ENCODE data around the gene BGLAP. TPM values are rescaled to one million over a fixed set of nuclear protein-coding genes. Genes with fewer than 3 reads are reported as not detected.

The BGLAP gene
- total RNA-seq, 1 donor from 2014 or later = 0.66 TPM

DNA sequence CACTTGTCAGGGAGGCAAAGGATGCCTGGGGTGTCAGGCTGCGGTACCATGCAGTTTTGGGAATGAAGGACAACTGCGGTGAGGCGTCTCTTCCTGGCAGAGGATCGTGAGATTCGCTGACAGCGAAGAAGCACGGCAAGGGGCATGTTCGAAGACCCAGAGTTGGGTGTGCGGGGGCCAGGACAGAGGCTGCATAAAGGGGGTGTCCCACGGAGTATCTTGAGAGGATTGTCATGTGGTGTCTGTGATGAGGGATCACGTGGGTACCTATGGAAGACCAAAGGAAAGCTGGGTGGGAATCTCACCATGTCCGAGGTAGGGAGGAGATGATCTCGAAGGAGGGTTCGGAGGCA, 47.7 kb upstream of the BGLAP start:
- peak overlapping the region; percentile 71 for H3K27ac ChIP-seq (ENCODE audit: low read depth, low read length)
- peaks cover 10% of the 10 kb centered on the region for H3K4me1 Mint-ChIP-seq (ENCODE audit: low read depth, unreplicated experiment)
- H3K4me3 Mint-ChIP-seq (ENCODE audit: unreplicated experiment) = peak overlapping the region; percentile 98
- H3K4me2 ChIP-seq (ENCODE audit: low read length) = peak overlapping the region; percentile 94
- peak overlapping the region; percentile 95 for H3K4me3 ChIP-seq (ENCODE audit: insufficient read depth, low read depth, low read length)
- peaks cover 10% of the 10 kb centered on the region for H3K4me1 ChIP-seq (ENCODE audit: insufficient read depth, low read length)
- H4K20me1 ChIP-seq (ENCODE audit: insufficient read depth, low read length) = peaks cover 48% of the 10 kb centered on the region
- H3K36me3 Mint-ChIP-seq (ENCODE audit: low read depth, unreplicated experiment) = peaks cover 15% of the 10 kb centered on the region
- peak overlapping the region; percentile 80 for H2AFZ ChIP-seq (ENCODE audit: low read depth, low read length)
- no peaks in the 10 kb centered on the region for H3K36me3 ChIP-seq (ENCODE audit: insufficient read depth, low read length)
- no peaks in the 10 kb centered on the region for H3K27me3 ChIP-seq (ENCODE audit: insufficient read depth, low read length)
- peak overlapping the region; percentile 95 for H3K27ac Mint-ChIP-seq (ENCODE audit: unreplicated experiment)
- peak overlapping the region; percentile 91 for H3K9ac ChIP-seq (ENCODE audit: low read length)
- TF ChIP-seq CTCF (IDR thresholded peaks at IDR 0.05; ENCODE audit: insufficient read depth, low read depth, low read length) (no peak), EZH2 (IDR thresholded peaks at IDR 0.05; ENCODE audit: insufficient read depth, low read length) (no peak)
- no peaks in the 10 kb centered on the region for H3K9me3 Mint-ChIP-seq (ENCODE audit: unreplicated experiment)
- FAIRE-seq = no peak
- peaks cover 51% of the 10 kb centered on the region for H3K79me2 ChIP-seq (ENCODE audit: insufficient read depth, low read length)
- no peaks in the 10 kb centered on the region for H3K9me3 ChIP-seq (ENCODE audit: insufficient read depth, low read depth, low read length)
- no peaks in the 10 kb centered on the region for H3K27me3 Mint-ChIP-seq (ENCODE audit: low read depth, unreplicated experiment)
- no peak for DNase-seq (ENCODE audit: low read depth)

GRCh38 chr1:156195853-156196252, 46.1 kb upstream of the BGLAP start:
- H3K9me3 ChIP-seq (ENCODE audit: insufficient read depth, low read depth, low read length) = no peaks in the 10 kb centered on the region
- Mint-ChIP-seq H3K4me3 (ENCODE audit: unreplicated experiment) (peak overlapping the region; percentile 98), H3K27ac (ENCODE audit: unreplicated experiment) (no peak overlapping the region), H3K36me3 (ENCODE audit: low read depth, unreplicated experiment) (peaks cover 22% of the 10 kb centered on the region), H3K4me1 (ENCODE audit: low read depth, unreplicated experiment) (peaks cover 10% of the 10 kb centered on the region), H3K27me3 (ENCODE audit: low read depth, unreplicated experiment) (no peaks in the 10 kb centered on the region), H3K9me3 (ENCODE audit: unreplicated experiment) (no peaks in the 10 kb centered on the region)
- H3K36me3 ChIP-seq (ENCODE audit: insufficient read depth, low read length) = peaks cover 9% of the 10 kb centered on the region
- H4K20me1 ChIP-seq (ENCODE audit: insufficient read depth, low read length) = peaks cover 63% of the 10 kb centered on the region
- no peak overlapping the region for H3K27ac ChIP-seq (ENCODE audit: low read depth, low read length)
- FAIRE-seq (no peak), DNase-seq (ENCODE audit: low read depth) (no peak)
- no peak overlapping the region for H3K4me2 ChIP-seq (ENCODE audit: low read length)
- peaks cover 10% of the 10 kb centered on the region for H3K4me1 ChIP-seq (ENCODE audit: insufficient read depth, low read length)
- H3K9ac ChIP-seq (ENCODE audit: low read length) = no peak overlapping the region
- H2AFZ ChIP-seq (ENCODE audit: low read depth, low read length) = no peak overlapping the region
- TF ChIP-seq EZH2 (IDR thresholded peaks at IDR 0.05; ENCODE audit: insufficient read depth, low read length) = no peak
- TF ChIP-seq CTCF (IDR thresholded peaks at IDR 0.05; ENCODE audit: insufficient read depth, low read depth, low read length) = no peak
- H3K4me3 ChIP-seq (ENCODE audit: insufficient read depth, low read depth, low read length) = no peak overlapping the region
- H3K79me2 ChIP-seq (ENCODE audit: insufficient read depth, low read length) = peaks cover 62% of the 10 kb centered on the region
- H3K27me3 ChIP-seq (ENCODE audit: insufficient read depth, low read length) = no peaks in the 10 kb centered on the region

GRCh38 chr1:156196445-156196844, 45.5 kb upstream of the BGLAP start:
- H3K4me1 Mint-ChIP-seq (ENCODE audit: low read depth, unreplicated experiment) = peaks cover 10% of the 10 kb centered on the region
- H2AFZ ChIP-seq (ENCODE audit: low read depth, low read length) = no peak overlapping the region
- no peak overlapping the region for H3K4me2 ChIP-seq (ENCODE audit: low read length)
- peaks cover 62% of the 10 kb centered on the region for H3K79me2 ChIP-seq (ENCODE audit: insufficient read depth, low read length)
- H3K27ac Mint-ChIP-seq (ENCODE audit: unreplicated experiment) = no peak overlapping the region
- FAIRE-seq = no peak
- no peak overlapping the region for H3K4me3 ChIP-seq (ENCODE audit: insufficient read depth, low read depth, low read length)
- no peaks in the 10 kb centered on the region for H3K9me3 Mint-ChIP-seq (ENCODE audit: unreplicated experiment)
- no peak overlapping the region for H3K9ac ChIP-seq (ENCODE audit: low read length)
- H3K4me3 Mint-ChIP-seq (ENCODE audit: unreplicated experiment) = no peak overlapping the region
- no peak for DNase-seq (ENCODE audit: low read depth)
- peaks cover 13% of the 10 kb centered on the region for H3K36me3 ChIP-seq (ENCODE audit: insufficient read depth, low read length)
- H3K27me3 ChIP-seq (ENCODE audit: insufficient read depth, low read length) = no peaks in the 10 kb centered on the region
- no peaks in the 10 kb centered on the region for H3K27me3 Mint-ChIP-seq (ENCODE audit: low read depth, unreplicated experiment)
- H3K4me1 ChIP-seq (ENCODE audit: insufficient read depth, low read length) = peaks cover 10% of the 10 kb centered on the region
- peaks cover 22% of the 10 kb centered on the region for H3K36me3 Mint-ChIP-seq (ENCODE audit: low read depth, unreplicated experiment)
- peaks cover 69% of the 10 kb centered on the region for H4K20me1 ChIP-seq (ENCODE audit: insufficient read depth, low read length)
- H3K27ac ChIP-seq (ENCODE audit: low read depth, low read length) = no peak overlapping the region
- no peaks in the 10 kb centered on the region for H3K9me3 ChIP-seq (ENCODE audit: insufficient read depth, low read depth, low read length)
- TF ChIP-seq CTCF (IDR thresholded peaks at IDR 0.05; ENCODE audit: insufficient read depth, low read depth, low read length) (no peak), EZH2 (IDR thresholded peaks at IDR 0.05; ENCODE audit: insufficient read depth, low read length) (no peak)
